ENCODE results near the gene DNMT3B.

DNMT3B gene

DNA sequence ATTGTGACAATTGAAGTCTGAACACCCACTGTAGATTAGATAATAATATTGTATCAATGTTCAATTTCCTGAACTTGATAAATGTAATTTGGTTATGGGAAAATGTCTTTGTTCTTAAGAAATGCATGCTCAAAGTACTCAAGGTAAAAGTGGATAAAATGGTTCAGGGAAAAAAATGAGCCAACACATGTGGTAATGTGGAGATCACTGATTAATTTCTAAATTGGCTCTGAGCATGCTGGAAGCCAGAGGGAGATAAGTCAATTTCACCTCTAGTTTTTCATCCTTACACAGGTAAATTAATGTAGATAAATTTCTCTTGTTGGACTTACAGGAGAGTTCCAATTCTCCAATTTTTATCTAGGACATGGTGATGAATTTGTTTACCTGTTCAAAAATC is 10.9 kb upstream of the DNMT3B start:
- no peaks in the 10 kb centered on the region for H3K9me2 ChIP-seq (replicated peaks; ENCODE audit: insufficient read depth, low read length)
- no peak overlapping the region for H3K4me2 ChIP-seq (ENCODE audit: low read depth, low read length, poor library complexity, severe bottlenecking)
- no peaks in the 10 kb centered on the region for H3K36me3 ChIP-seq (ENCODE audit: low read length)
- H3F3A ChIP-seq (ENCODE audit: insufficient read depth): no peaks in the 10 kb centered on the region
- H3K27ac ChIP-seq (ENCODE audit: low read depth, low read length): no peak overlapping the region
- H3K27me3 ChIP-seq (ENCODE audit: low read length): no peaks in the 10 kb centered on the region
- no peaks in the 10 kb centered on the region for H3K9me3 ChIP-seq (ENCODE audit: insufficient read depth, low read length)
- TF ChIP-seq, protein P1, sequence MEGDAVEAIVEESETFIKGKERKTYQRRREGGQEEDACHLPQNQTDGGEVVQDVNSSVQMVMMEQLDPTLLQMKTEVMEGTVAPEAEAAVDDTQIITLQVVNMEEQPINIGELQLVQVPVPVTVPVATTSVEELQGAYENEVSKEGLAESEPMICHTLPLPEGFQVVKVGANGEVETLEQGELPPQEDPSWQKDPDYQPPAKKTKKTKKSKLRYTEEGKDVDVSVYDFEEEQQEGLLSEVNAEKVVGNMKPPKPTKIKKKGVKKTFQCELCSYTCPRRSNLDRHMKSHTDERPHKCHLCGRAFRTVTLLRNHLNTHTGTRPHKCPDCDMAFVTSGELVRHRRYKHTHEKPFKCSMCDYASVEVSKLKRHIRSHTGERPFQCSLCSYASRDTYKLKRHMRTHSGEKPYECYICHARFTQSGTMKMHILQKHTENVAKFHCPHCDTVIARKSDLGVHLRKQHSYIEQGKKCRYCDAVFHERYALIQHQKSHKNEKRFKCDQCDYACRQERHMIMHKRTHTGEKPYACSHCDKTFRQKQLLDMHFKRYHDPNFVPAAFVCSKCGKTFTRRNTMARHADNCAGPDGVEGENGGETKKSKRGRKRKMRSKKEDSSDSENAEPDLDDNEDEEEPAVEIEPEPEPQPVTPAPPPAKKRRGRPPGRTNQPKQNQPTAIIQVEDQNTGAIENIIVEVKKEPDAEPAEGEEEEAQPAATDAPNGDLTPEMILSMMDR (IDR thresholded peaks at IDR 0.05; ENCODE audit: insufficient read depth, low read length, poor library complexity, severe bottlenecking): no peak
- TF ChIP-seq EZH2phosphoT487 (conservative IDR thresholded peaks at IDR 0.05; ENCODE audit: low read length): no peak
- H4K20me1 ChIP-seq (ENCODE audit: low read depth, low read length): no peaks in the 10 kb centered on the region
- no peak overlapping the region for H2AFZ ChIP-seq (ENCODE audit: low read depth, low read length, severe bottlenecking)
- no peak overlapping the region for H3K4me3 ChIP-seq (ENCODE audit: insufficient read depth, low read length, poor library complexity, severe bottlenecking)
- no peaks in the 10 kb centered on the region for H3K79me2 ChIP-seq (ENCODE audit: insufficient read depth, low read length)
- H3K9ac ChIP-seq (ENCODE audit: low read length): no peak overlapping the region

DNA sequence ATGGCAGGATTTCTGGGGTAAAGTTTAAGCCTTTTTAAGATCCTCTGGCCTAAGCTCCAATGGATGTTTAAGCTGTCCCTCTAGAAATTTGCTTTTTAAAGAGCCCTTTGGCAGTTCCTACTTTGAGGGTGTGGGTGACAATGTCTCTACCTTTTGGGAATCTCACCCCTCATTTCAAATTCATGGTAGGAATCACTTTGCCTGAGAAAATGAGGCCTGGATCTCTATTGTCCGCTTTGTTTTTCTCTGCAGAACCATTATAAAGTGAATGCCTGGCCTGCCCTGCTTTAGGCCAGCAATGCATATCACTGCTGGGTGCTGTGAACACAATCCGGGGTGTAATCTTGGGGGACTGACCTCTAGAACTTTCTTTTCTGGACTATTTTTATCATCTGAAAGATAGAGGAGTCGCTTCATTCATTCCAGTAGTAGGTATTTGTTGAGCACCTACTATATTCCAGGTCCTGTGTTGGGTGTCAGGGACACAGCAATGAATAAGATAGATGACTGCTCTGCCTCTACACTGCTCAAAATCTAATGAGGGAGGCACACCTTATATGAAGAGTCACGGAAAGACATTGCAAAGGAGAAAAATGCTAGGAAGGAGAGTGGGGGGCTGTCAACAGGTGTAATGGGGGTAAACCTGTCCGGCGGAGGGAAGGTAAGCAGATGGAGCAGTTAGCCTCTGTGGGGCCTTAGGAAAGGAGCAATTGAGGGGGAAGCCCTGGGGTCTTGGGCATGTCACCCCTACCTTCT is 10.3 kb upstream of the DNMT3B start:
- Histone ChIP-seq H3K36me3 (ENCODE audit: low read length) (no peaks in the 10 kb centered on the region), H3K27me3 (ENCODE audit: low read length) (no peaks in the 10 kb centered on the region), H3K4me3 (ENCODE audit: insufficient read depth, low read length, poor library complexity, severe bottlenecking) (no peak overlapping the region), H3F3A (ENCODE audit: insufficient read depth) (no peaks in the 10 kb centered on the region), H3K79me2 (ENCODE audit: insufficient read depth, low read length) (no peaks in the 10 kb centered on the region), H3K9ac (ENCODE audit: low read length) (no peak overlapping the region), H3K9me2 (replicated peaks; ENCODE audit: insufficient read depth, low read length) (no peaks in the 10 kb centered on the region), H3K9me3 (ENCODE audit: insufficient read depth, low read length) (no peaks in the 10 kb centered on the region), H4K20me1 (ENCODE audit: low read depth, low read length) (no peaks in the 10 kb centered on the region), H2AFZ (ENCODE audit: low read depth, low read length, severe bottlenecking) (no peak overlapping the region), H3K27ac (ENCODE audit: low read depth, low read length) (no peak overlapping the region), H3K4me2 (ENCODE audit: low read depth, low read length, poor library complexity, severe bottlenecking) (no peak overlapping the region)
- TF ChIP-seq EZH2phosphoT487 (conservative IDR thresholded peaks at IDR 0.05; ENCODE audit: low read length): no peak
- TF ChIP-seq, protein P1 (IDR thresholded peaks at IDR 0.05; ENCODE audit: insufficient read depth, low read length, poor library complexity, severe bottlenecking): no peak

GRCh38 chr20:32752458-32753250 is 9.5 kb upstream of the DNMT3B start:
- no peak overlapping the region for H3K9ac ChIP-seq (ENCODE audit: low read length)
- no peak overlapping the region for H2AFZ ChIP-seq (ENCODE audit: low read depth, low read length, severe bottlenecking)
- no peaks in the 10 kb centered on the region for H4K20me1 ChIP-seq (ENCODE audit: low read depth, low read length)
- H3K27ac ChIP-seq (ENCODE audit: low read depth, low read length): no peak overlapping the region
- H3F3A ChIP-seq (ENCODE audit: insufficient read depth): no peaks in the 10 kb centered on the region
- H3K79me2 ChIP-seq (ENCODE audit: insufficient read depth, low read length): no peaks in the 10 kb centered on the region
- no peaks in the 10 kb centered on the region for H3K36me3 ChIP-seq (ENCODE audit: low read length)
- no peaks in the 10 kb centered on the region for H3K27me3 ChIP-seq (ENCODE audit: low read length)
- no peaks in the 10 kb centered on the region for H3K9me3 ChIP-seq (ENCODE audit: insufficient read depth, low read length)
- H3K4me2 ChIP-seq (ENCODE audit: low read depth, low read length, poor library complexity, severe bottlenecking): no peak overlapping the region
- H3K4me3 ChIP-seq (ENCODE audit: insufficient read depth, low read length, poor library complexity, severe bottlenecking): no peak overlapping the region
- H3K9me2 ChIP-seq (replicated peaks; ENCODE audit: insufficient read depth, low read length): no peaks in the 10 kb centered on the region
- TF ChIP-seq, protein P1 (IDR thresholded peaks at IDR 0.05; ENCODE audit: insufficient read depth, low read length, poor library complexity, severe bottlenecking): no peak
- no peak for TF ChIP-seq EZH2phosphoT487 (conservative IDR thresholded peaks at IDR 0.05; ENCODE audit: low read length)
